ENCODE results near the gene WIZ.

WIZ gene

GRCh38 chr19:15467734-15468214, 18.0 kb upstream of the WIZ start:
- no peak for TF ChIP-seq NFIC (IDR thresholded peaks at IDR 0.05)
- TF ChIP-seq FOXM1 (IDR thresholded peaks at IDR 0.05; ENCODE audit: borderline replicate concordance, low read depth) = no peak

- no peak for TF ChIP-seq TEAD4 (IDR thresholded peaks at IDR 0.05)
- no peak for TF ChIP-seq USF1 (IDR thresholded peaks at IDR 0.05)
Measured at GRCh38 chr19:15466851-15467733, 17.3 kb upstream of the WIZ start.

GRCh38 chr19:15464394-15465385, 14.9 kb upstream of the WIZ start, which contains the start of gene RASAL3:
Gene RASAL3, minus strand, starts transcription at chr19:15464544. Its CDS starts 186 bp downstream, at chr19:15464358.
- TF ChIP-seq USF1 (IDR thresholded peaks at IDR 0.05) (peak; percentile 24; the same call in 1 of the 2 replicates), EP300 (IDR thresholded peaks at IDR 0.05; ENCODE audit: borderline replicate concordance) (no peak)

GRCh38 chr19:15463861-15464371, 14.2 kb upstream of the WIZ start:
- TF ChIP-seq TAF1 (IDR thresholded peaks at IDR 0.05; ENCODE audit: low read depth) (no peak), TCF12 (IDR thresholded peaks at IDR 0.05; ENCODE audit: low read depth) (no peak), EGR1 (IDR thresholded peaks at IDR 0.05) (no peak), TEAD4 (IDR thresholded peaks at IDR 0.05) (no peak), NFIC (IDR thresholded peaks at IDR 0.05) (no peak), CEBPB (IDR thresholded peaks at IDR 0.05) (no peak), RAD21 (IDR thresholded peaks at IDR 0.05; ENCODE audit: low read depth) (no peak), CREB1 (IDR thresholded peaks at IDR 0.05; ENCODE audit: low read depth) (no peak), ZBTB7A (IDR thresholded peaks at IDR 0.05; ENCODE audit: low read depth) (no peak), EP300 (IDR thresholded peaks at IDR 0.05; ENCODE audit: borderline replicate concordance) (no peak), MAX (IDR thresholded peaks at IDR 0.05) (no peak), YY1 (IDR thresholded peaks at IDR 0.05; ENCODE audit: low read depth) (no peak)

GRCh38 chr19:15461694-15462093, 11.9 kb upstream of the WIZ start:
- TF ChIP-seq NFIC (IDR thresholded peaks at IDR 0.05) = no peak
- no peak for TF ChIP-seq TEAD4 (IDR thresholded peaks at IDR 0.05)

- TF ChIP-seq REST (IDR thresholded peaks at IDR 0.05; ENCODE audit: low read depth) (no peak), ZBTB7A (IDR thresholded peaks at IDR 0.05; ENCODE audit: low read depth) (no peak), RAD21 (IDR thresholded peaks at IDR 0.05; ENCODE audit: low read depth) (no peak), MAX (IDR thresholded peaks at IDR 0.05) (no peak), TEAD4 (IDR thresholded peaks at IDR 0.05) (no peak), YY1 (IDR thresholded peaks at IDR 0.05; ENCODE audit: low read depth) (no peak), TCF12 (IDR thresholded peaks at IDR 0.05; ENCODE audit: low read depth) (no peak), CEBPB (IDR thresholded peaks at IDR 0.05) (no peak), EGR1 (IDR thresholded peaks at IDR 0.05) (no peak), CREB1 (IDR thresholded peaks at IDR 0.05; ENCODE audit: low read depth) (no peak), FOXM1 (IDR thresholded peaks at IDR 0.05; ENCODE audit: borderline replicate concordance, low read depth) (no peak), USF1 (IDR thresholded peaks at IDR 0.05) (no peak), TAF1 (IDR thresholded peaks at IDR 0.05; ENCODE audit: low read depth) (no peak)
Measured at GRCh38 chr19:15457701-15458484, 8.1 kb upstream of the WIZ start.
